Endothelial cell of umbilical vein (primary cell): ENCODE data around the gene PRKCB. TPM values are rescaled to one million over a fixed set of nuclear protein-coding genes. Genes with fewer than 3 reads are reported as not detected.

Experiments used
- BruUV-seq: library from RNA; stranded (reverse); fragments of 400-500 nt; replicated peaks from 2 replicates; lab custom pipeline; 2021; lab: Mats Ljungman, UMichigan
- CTCF ChIA-PET: fragments of 300-600, 350-600 bp; sonication (Branson Sonifier 250); formaldehyde crosslinking; loops from one replicate; lab custom pipeline; 2021; ENCODE audit warnings: antibody characterized with exemption, inconsistent platforms; lab: Charles Lee
- POLR2A ChIA-PET: fragments of 300-600, 350-600 bp; sonication (Branson Sonifier 250); formaldehyde crosslinking; loops from one replicate; lab custom pipeline; 2021; ENCODE audit warnings: antibody characterized with exemption, inconsistent platforms; lab: Charles Lee
- DNase-seq: peaks from one replicate; pipeline ENCODE4 v3.0.0-alpha.2; 2011; ENCODE audit warnings: low read depth, low spot score
- FAIRE-seq: peaks from 2 replicates; lab custom pipeline; 2011; peaks lifted over from hg19 to GRCh38; lab: Jason Lieb, UNC
- H2AFZ ChIP-seq: 2 replicates; pipeline ENCODE4 v1.6.0; 2012; ENCODE audit warnings: low read depth, low read length, control low read depth, inconsistent platforms
- H3K27ac ChIP-seq: 2 replicates; pipeline ENCODE4 v1.5.1; 2011; ENCODE audit warnings: low read depth, mild to moderate bottlenecking, control low read depth, low read length, moderate library complexity; ENCODE audit not compliant: insufficient read depth
- H3K27me3 ChIP-seq, 2 experiments: 2 replicates each; pipeline versions ENCODE4 v1.6.0 to v1.6.1; 2011; ENCODE audit warnings: low read length in 2 of 2, mixed read lengths in 1 of 2; ENCODE audit not compliant: control insufficient read depth in 2 of 2, insufficient read depth in 2 of 2
- H3K36me3 ChIP-seq, 2 experiments: 2 replicates in 1 of 2; 3 replicates in 1 of 2; pipeline ENCODE4 v1.5.1; 2011; ENCODE audit warnings: low read length in 2 of 2, mild to moderate bottlenecking in 1 of 2, moderate library complexity in 1 of 2; ENCODE audit not compliant: control insufficient read depth in 2 of 2, insufficient read depth in 2 of 2; ENCODE audit errors: extremely low read depth in 1 of 2
- H3K4me1 ChIP-seq: 3 replicates; pipeline ENCODE4 v1.5.1; 2011; ENCODE audit warnings: mild to moderate bottlenecking, low read length; ENCODE audit not compliant: control insufficient read depth, insufficient read depth; ENCODE audit errors: extremely low read depth
- H3K4me2 ChIP-seq: 2 replicates; pipeline ENCODE4 v1.6.1; 2011; ENCODE audit warnings: low read length, control low read depth, mixed read lengths; ENCODE audit not compliant: insufficient read depth
- H3K4me3 ChIP-seq, 3 experiments: fragments of 200-600 bp in 1 of 3; sonication (generic), shearing (Covaris generic) in 1 of 3; replicated peaks in 1 of 3; 2 replicates each; pipeline ENCODE4 v1.5.1; 2011 to 2016; ENCODE audit warnings: control low read depth in 3 of 3, low read length in 3 of 3, mild to moderate bottlenecking in 2 of 3, inconsistent platforms in 1 of 3, low read depth in 1 of 3, moderate library complexity in 1 of 3; ENCODE audit not compliant: insufficient read depth in 1 of 3
- H3K79me2 ChIP-seq: 2 replicates; pipeline ENCODE4 v1.6.0; 2012; ENCODE audit warnings: low read length, inconsistent platforms; ENCODE audit not compliant: control insufficient read depth, insufficient read depth
- H3K9ac ChIP-seq: replicated peaks from 2 replicates; pipeline ENCODE3; 2011; ENCODE audit warnings: low read length, control low read depth; ENCODE audit not compliant: insufficient read depth; ENCODE audit errors: extremely low read depth
- H3K9me1 ChIP-seq: replicated peaks from 3 replicates; pipeline ENCODE4 v1.6.0; 2011; ENCODE audit warnings: mild to moderate bottlenecking, low read length; ENCODE audit not compliant: control insufficient read depth, insufficient read depth; ENCODE audit errors: extremely low read depth
- H3K9me3 ChIP-seq: replicated peaks from 2 replicates; pipeline ENCODE4 v1.5.1; 2012; ENCODE audit warnings: low read length, inconsistent platforms; ENCODE audit not compliant: control insufficient read depth, insufficient read depth
- H4K20me1 ChIP-seq: replicated peaks from 2 replicates; pipeline ENCODE3; 2011; ENCODE audit warnings: mild to moderate bottlenecking, low read length; ENCODE audit not compliant: control insufficient read depth, insufficient read depth; ENCODE audit errors: extremely low read depth
- EZH2 ChIP-seq: IDR thresholded peaks from 2 replicates; pipeline ENCODE4 v1.6.1; 2012; ENCODE audit warnings: borderline replicate concordance, low read depth, mild to moderate bottlenecking, moderate library complexity, low read length, inconsistent platforms; ENCODE audit not compliant: severe bottlenecking
- FOS ChIP-seq: IDR thresholded peaks from 2 replicates; pipeline ENCODE4 v1.6.1; 2011; ENCODE audit warnings: mild to moderate bottlenecking, low read length, moderate library complexity, borderline replicate concordance; ENCODE audit not compliant: insufficient read depth
- JUN ChIP-seq: IDR thresholded peaks from 2 replicates; pipeline ENCODE4 v1.6.1; 2011; ENCODE audit warnings: borderline replicate concordance, low read depth; ENCODE audit not compliant: insufficient read length, insufficient read depth
- MAX ChIP-seq: IDR thresholded peaks from 2 replicates; pipeline ENCODE4 v1.6.1; 2011; ENCODE audit not compliant: insufficient read depth, insufficient read length
- MYC ChIP-seq: IDR thresholded peaks from one replicate; pipeline ENCODE4 v1.6.1; 2011; ENCODE audit warnings: mild to moderate bottlenecking, low read depth, low read length
- POLR2A ChIP-seq: IDR thresholded peaks from 2 replicates; pipeline ENCODE4 v1.6.1; 2012; ENCODE audit warnings: low read depth, mild to moderate bottlenecking, control low read depth, low read length
- POLR2AphosphoS5 ChIP-seq: IDR thresholded peaks from 2 replicates; pipeline ENCODE4 v1.6.1; 2012; ENCODE audit warnings: low read depth, mild to moderate bottlenecking, control low read depth, low read length, moderate library complexity; ENCODE audit not compliant: insufficient read depth
- dilution Hi-C: fragments of 300-500 bp; cut with MboI; formaldehyde crosslinking; loops from one replicate; pipeline ENCODE4 v1.15.0; 2019; ENCODE audit warnings: low sequenced_read_pairs; ENCODE audit not compliant: extremely low pct_ligation_motif_present
- intact Hi-C: fragments of 100-400 bp; cut with micrococcal nuclease; formaldehyde crosslinking; loops from one replicate; pipeline ENCODE4 v1.10.0; 2022
- polyA plus RNA-seq, 4 experiments: library from polyadenylated mRNA; depleted of rRNA in 3 of 4; stranded (reverse) in 3 of 4; unstranded in 1 of 4; fragments of >200 nt; gene quantifications; 2 replicates each; pipeline versions ENCODE4 v1.2.1 to v1.2.3, GENCODE V29; 2011 to 2012; ENCODE audit warnings: missing spikeins in 1 of 4
- total RNA-seq: library from RNA; stranded (reverse); gene quantifications from 2 replicates; pipeline ENCODE4 v1.2.3, GENCODE V29; 2021

The PRKCB gene
- total and polyA plus RNA-seq, 2 donors (not counting 3 experiments of a cell fraction or from before 2014, with no cell fraction given) = 0.01 TPM; not detected in 1

DNA sequence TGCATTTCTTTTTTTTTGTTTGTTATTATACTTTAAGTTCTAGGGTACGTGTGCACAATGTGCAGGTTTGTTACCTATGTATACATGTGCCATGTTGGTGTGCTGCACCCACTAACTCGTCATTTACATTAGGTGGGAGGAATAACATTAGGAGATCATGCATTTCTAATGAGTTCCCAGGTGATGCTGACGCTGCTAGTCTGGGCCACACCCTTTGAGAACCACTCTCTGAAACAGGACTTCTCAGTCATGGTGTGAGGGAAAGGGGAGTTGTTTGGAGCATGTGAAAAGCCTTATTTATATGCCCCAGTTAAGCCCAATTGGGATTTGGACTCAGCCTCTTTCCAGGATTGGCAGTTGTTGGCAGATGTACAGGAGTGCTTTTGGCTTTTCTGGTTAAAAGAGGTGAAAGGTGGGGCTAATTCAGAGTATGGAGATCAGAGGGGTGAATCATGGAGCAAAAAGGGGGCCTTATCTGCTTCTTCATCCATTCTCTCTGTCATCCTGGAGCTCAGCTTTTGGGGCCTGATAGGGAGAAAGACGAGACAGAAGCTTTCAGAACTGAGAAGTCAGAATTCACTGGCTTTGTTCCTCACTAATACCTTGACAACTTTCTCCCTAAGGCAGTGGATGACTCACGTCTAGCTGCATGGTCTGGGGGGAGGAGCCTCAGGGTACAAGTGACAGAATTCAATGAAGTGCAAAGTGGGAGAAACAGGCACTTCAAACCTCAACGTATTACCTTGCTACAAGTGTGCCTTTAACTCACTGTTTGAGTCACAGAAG lies 240.3 kb downstream of the PRKCB start:
- Histone ChIP-seq H3K9me1 (no peaks in the 10 kb centered on the region), H3K9ac (no peak overlapping the region), H3K36me3 (no peaks in the 10 kb centered on the region), H3K27ac (no peak overlapping the region), H3K27me3 (no peaks in the 10 kb centered on the region), H3K4me1 (no peaks in the 10 kb centered on the region), H3K9me3 (no peaks in the 10 kb centered on the region), H3K4me3 (no peak overlapping the region), H3K4me2 (no peak overlapping the region), H3K79me2 (no peaks in the 10 kb centered on the region), H2AFZ (no peak overlapping the region), H4K20me1 (no peaks in the 10 kb centered on the region)
- TF ChIP-seq JUN = no peak
- intact Hi-C loops (no loop called here), dilution Hi-C loops (loop anchor here (25.0 kb wide), 1 partner anchor 161 kb away; no protein-coding TSS in a partner anchor)
- ChIA-PET CTCF (interaction anchor here (0.6 kb wide), 1 partner anchor 176 kb away, joined by 8 read pairs; no protein-coding TSS in a partner anchor), POLR2A (no interaction called here)
- BruUV-seq = no TSS peak
- DNase-seq (no peak), FAIRE-seq (no peak)

DNA sequence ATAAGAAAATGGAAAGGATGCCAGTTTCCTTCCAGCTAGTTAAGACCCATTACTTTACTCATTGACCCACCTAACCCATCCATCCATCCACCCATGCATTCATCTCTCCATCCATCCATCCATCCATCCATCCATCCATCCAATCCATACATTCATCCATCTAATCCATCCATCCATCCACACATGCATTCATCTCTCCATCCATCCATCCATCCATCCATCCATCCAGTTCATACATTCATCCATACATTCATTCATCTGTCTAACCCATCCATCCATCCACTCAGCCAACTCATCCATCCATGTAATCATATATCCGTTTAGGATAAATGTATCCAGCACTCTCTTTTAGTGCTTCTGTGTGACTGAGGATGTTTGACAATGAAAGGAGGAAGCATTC lies 241.5 kb downstream of the PRKCB start:
- CTCF ChIA-PET = no interaction called here
- Histone ChIP-seq H3K4me1 (no peaks in the 10 kb centered on the region), H3K36me3 (no peaks in the 10 kb centered on the region), H4K20me1 (no peaks in the 10 kb centered on the region), H3K9me1 (no peaks in the 10 kb centered on the region), H3K27ac (no peak overlapping the region), H3K4me3 (no peak overlapping the region), H3K9me3 (no peaks in the 10 kb centered on the region), H3K9ac (no peak overlapping the region), H3K4me2 (no peak overlapping the region), H3K27me3 (no peaks in the 10 kb centered on the region), H2AFZ (no peak overlapping the region), H3K79me2 (no peaks in the 10 kb centered on the region)
- dilution Hi-C loops = loop anchor here (25.0 kb wide), 1 partner anchor 160 kb away; no protein-coding TSS in a partner anchor
- POLR2A ChIA-PET = no interaction called here
- BruUV-seq = no TSS peak
- intact Hi-C loops = no loop called here
- DNase-seq = no peak
- FAIRE-seq = no peak
- TF ChIP-seq POLR2A (no peak), MYC (no peak), JUN (no peak), MAX (no peak), FOS (no peak), POLR2AphosphoS5 (no peak), EZH2 (no peak)
